ENCODE data around the gene HS1BP3. TPM values are rescaled to one million over a fixed set of nuclear protein-coding genes. Genes with fewer than 3 reads are reported as not detected.

HS1BP3 gene
- total and polyA plus RNA-seq, 2 of the 13 experiments (the other 11 are each of a cell fraction or from before 2014, with no cell fraction given) = 15.2 to 22.0 TPM

DNA sequence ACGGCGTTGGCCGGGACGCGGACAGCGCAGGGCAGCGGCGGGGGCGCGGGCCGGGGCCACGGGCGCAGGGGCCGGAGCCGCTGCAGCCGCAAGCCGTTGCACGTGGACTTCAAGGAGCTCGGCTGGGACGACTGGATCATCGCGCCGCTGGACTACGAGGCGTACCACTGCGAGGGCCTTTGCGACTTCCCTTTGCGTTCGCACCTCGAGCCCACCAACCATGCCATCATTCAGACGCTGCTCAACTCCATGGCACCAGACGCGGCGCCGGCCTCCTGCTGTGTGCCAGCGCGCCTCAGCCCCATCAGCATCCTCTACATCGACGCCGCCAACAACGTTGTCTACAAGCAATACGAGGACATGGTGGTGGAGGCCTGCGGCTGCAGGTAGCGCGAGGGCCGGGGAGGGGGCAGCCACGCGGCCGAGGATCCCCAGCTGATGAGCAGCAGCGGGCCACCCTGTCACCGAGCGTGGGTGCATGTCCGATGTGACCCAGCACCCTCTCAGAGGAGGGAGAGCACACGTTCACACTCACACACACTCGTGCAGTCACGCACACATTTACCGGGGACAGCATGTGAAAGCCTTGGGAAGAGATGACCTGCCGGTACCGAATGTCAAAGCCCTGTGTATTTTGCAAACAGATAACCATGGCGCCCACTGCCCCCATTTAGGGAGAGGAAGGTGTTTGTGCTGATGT, 20.3 kb upstream of the HS1BP3 start (continued):
- TF ChIP-seq HMGA1 (CRISPR knock-in tag; conservative IDR thresholded peaks at IDR 0.05) = no peak
- peak; percentile 50; the same call in 1 of the 2 replicates for TF ChIP-seq RBFOX2 (IDR thresholded peaks at IDR 0.05; ENCODE audit: low read depth, low read length)
- TF ChIP-seq, protein P1, sequence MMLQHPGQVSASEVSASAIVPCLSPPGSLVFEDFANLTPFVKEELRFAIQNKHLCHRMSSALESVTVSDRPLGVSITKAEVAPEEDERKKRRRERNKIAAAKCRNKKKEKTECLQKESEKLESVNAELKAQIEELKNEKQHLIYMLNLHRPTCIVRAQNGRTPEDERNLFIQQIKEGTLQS (CRISPR knock-in tag; IDR thresholded peaks at IDR 0.05) = no peak
- TF ChIP-seq ZSCAN20 (CRISPR knock-in tag; IDR thresholded peaks at IDR 0.05; ENCODE audit: borderline replicate concordance) = no peak
- no peak for TF ChIP-seq FOSL1 (CRISPR knock-in tag; IDR thresholded peaks at IDR 0.05; ENCODE audit: borderline replicate concordance)
- TF ChIP-seq MTF2 (CRISPR knock-in tag; IDR thresholded peaks at IDR 0.05; ENCODE audit: borderline replicate concordance) = no peak
- no peak for TF ChIP-seq ZNF253 (CRISPR knock-in tag; IDR thresholded peaks at IDR 0.05; ENCODE audit: borderline replicate concordance)
- TF ChIP-seq ZBTB38 (CRISPR knock-in tag; IDR thresholded peaks at IDR 0.05) = 0 out of 2 replicates have a peak, but pooled peaks have one; percentile 14
- TF ChIP-seq, protein P2, sequence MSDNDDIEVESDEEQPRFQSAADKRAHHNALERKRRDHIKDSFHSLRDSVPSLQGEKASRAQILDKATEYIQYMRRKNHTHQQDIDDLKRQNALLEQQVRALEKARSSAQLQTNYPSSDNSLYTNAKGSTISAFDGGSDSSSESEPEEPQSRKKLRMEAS (IDR thresholded peaks at IDR 0.05) = no peak

DNA sequence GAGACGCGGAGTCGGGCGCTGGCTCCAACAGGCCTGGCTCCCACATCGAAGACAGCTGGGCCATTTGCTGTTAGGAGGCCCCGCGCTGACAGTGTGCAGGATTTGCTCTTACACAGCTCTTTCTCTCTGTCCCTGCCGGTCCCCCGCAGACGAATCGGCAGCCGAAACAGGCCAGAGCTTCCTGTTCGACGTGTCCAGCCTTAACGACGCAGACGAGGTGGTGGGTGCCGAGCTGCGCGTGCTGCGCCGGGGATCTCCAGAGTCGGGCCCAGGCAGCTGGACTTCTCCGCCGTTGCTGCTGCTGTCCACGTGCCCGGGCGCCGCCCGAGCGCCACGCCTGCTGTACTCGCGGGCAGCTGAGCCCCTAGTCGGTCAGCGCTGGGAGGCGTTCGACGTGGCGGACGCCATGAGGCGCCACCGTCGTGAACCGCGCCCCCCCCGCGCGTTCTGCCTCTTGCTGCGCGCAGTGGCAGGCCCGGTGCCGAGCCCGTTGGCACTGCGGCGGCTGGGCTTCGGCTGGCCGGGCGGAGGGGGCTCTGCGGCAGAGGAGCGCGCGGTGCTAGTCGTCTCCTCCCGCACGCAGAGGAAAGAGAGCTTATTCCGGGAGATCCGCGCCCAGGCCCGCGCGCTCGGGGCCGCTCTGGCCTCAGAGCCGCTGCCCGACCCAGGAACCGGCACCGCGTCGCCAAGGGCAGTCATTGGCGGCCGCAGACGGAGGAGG, 19.6 kb upstream of the HS1BP3 start:
- H3K4me2 ChIP-seq (ENCODE audit: low read depth, low read length) = no peak overlapping the region
- ChIA-PET CTCF (ENCODE audit: low intra/inter-chr PET ratio, low total read pairs) (no interaction called here), POLR2A (no interaction called here)
- peaks cover 0 to 7% of the 10 kb centered on the region in 2 experiments; a peak in 2 of 5 replicates for H3K36me3 ChIP-seq (replicated peaks in 1 of 2; ENCODE audit: control insufficient read depth in 1 of 2, insufficient read depth in 2 of 2, low read length in 2 of 2)
- in situ Hi-C loops (cut with HindIII; ENCODE audit: extremely low pct_ligation_motif_present, low pct_unique_long_range_greater_than_20kb) = loop anchor here (25.0 kb wide), 1 partner anchor 292 kb away; no protein-coding TSS in a partner anchor
- peaks cover 4 to 7% of the 10 kb centered on the region in 2 experiments; a peak in 4 of 5 replicates for H3K27me3 ChIP-seq (ENCODE audit: control insufficient read depth in 1 of 2, insufficient read depth in 2 of 2, low read length in 2 of 2)
- no peaks in the 10 kb centered on the region for H4K20me1 ChIP-seq (ENCODE audit: insufficient read depth, low read length)
- H2AFZ ChIP-seq (ENCODE audit: low read length) = no peak overlapping the region
- H3K4me1 ChIP-seq (ENCODE audit: insufficient read depth, low read length) = peaks cover 41% of the 10 kb centered on the region
- no TSS peak for BruUV-seq (replicated peaks)
- FAIRE-seq (no peak), DNase-seq (ENCODE audit: low spot score) (no peak), ATAC-seq (no peak)
- peaks cover 17% of the 10 kb centered on the region for H3K79me2 ChIP-seq (ENCODE audit: insufficient read depth, low read length)
- WGBS (ENCODE audit: low lambda C conversion rate) = 97% methylated on average over 75 of the region's 83 CpGs
- no peak overlapping the region for H3K27ac ChIP-seq (ENCODE audit: extremely low read length, insufficient read depth, low read length)
- no peak overlapping the region for H3K9ac ChIP-seq (ENCODE audit: insufficient read depth, low read depth, low read length)
- no peaks in the 10 kb centered on the region for H3K9me3 ChIP-seq (ENCODE audit: low read length)
- peak; percentile 22; the same call in 1 of the 2 replicates for TF ChIP-seq RBFOX2 (IDR thresholded peaks at IDR 0.05; ENCODE audit: low read depth, low read length)
- TF ChIP-seq SALL2 (CRISPR knock-in tag; IDR thresholded peaks at IDR 0.05) = no peak
- intact Hi-C loops (cut with micrococcal nuclease; ENCODE audit: unreplicated experiment) = no loop called here
- no peak overlapping the region for H3K4me3 ChIP-seq (replicated peaks in 1 of 3; ENCODE audit: insufficient read depth in 1 of 3, low read depth in 2 of 3, low read length in 3 of 3)

All from HepG2 (cell line).